ENCODE measurements around the gene SMCP. TPM values are rescaled to one million over a fixed set of nuclear protein-coding genes. Genes with fewer than 3 reads are reported as not detected.

SMCP gene
- total and polyA plus RNA-seq, 5 experiments from 2014 or later, result not detected

DNA sequence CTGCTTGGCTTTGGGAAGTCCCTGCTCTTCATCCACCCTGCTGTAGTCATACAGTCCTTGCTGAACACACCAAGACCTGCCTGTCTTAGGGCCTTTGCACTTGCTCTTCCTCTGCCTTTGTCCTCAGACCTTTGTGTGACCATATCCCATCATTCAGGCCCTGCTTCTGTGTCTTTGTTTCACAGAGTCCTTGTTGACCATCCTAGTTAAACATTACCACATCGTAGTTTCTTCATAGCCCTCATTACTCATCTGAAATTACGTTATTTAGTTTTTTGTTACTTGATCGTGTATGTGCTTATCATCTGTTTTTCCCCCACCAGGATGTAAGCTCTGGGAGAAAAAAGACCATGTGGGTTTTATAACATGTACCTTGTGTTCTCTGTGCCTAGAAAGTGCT is 50.5 kb downstream of the SMCP start:
- H3K4me3 Mint-ChIP-seq, result no peak overlapping the region
- no peak overlapping the region for H3K27ac Mint-ChIP-seq
- peaks cover 2 to 26% (median 15%) of the 10 kb centered on the region in 5 donors for H3K27me3 Mint-ChIP-seq
- ATAC-seq (no peak), DNase-seq (no peak)
- no peaks in the 10 kb centered on the region for H3K4me1 Mint-ChIP-seq
- no peaks in the 10 kb centered on the region for H3K36me3 Mint-ChIP-seq
- peaks cover 0 to 7% (median 0%) of the 10 kb centered on the region in 9 donors for H3K9me3 Mint-ChIP-seq
- POLR2A ChIA-PET, result no interaction called here

DNA sequence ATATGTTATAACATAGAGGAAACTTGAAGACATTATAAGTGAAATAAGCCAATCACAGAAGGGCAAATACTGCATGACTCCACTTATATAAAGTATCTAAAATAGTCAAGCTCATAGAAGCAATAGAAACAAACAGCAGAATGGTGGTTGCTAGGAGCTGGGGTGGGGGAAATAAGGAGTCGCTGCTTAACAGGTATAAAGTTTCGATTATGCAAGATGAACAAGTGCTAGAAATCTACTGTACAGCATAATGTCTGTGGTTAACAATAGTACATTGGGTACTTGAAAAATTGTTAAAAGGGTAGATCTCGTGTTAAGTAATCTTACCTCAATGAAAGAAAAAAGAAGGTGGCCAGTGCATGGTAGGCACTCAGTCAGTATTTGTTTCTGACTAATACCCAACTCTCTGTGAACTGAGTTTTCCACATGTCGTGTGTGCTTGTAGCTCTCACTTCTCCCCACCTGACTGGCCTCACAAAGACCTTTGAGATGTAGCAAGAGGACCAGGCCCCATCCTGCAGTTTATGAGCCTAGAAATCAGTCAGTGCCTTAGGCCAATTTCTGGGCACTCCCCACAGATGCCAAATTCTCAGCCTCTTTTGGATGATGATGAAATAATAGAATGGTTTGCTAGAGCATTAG is 54.2 kb downstream of the SMCP start:
- Mint-ChIP-seq H3K9me3 (peaks cover 0 to 2% (median 0%) of the 10 kb centered on the region in 9 donors), H3K4me1 (peaks cover 0 to 2% (median 0%) of the 10 kb centered on the region in 4 donors), H3K27ac (no peak overlapping the region), H3K27me3 (peaks cover 4 to 33% (median 17%) of the 10 kb centered on the region in 5 donors), H3K4me3 (no peak overlapping the region), H3K36me3 (no peaks in the 10 kb centered on the region)
- POLR2A ChIA-PET, result no interaction called here
- ATAC-seq (no peak), DNase-seq (no peak)

DNA sequence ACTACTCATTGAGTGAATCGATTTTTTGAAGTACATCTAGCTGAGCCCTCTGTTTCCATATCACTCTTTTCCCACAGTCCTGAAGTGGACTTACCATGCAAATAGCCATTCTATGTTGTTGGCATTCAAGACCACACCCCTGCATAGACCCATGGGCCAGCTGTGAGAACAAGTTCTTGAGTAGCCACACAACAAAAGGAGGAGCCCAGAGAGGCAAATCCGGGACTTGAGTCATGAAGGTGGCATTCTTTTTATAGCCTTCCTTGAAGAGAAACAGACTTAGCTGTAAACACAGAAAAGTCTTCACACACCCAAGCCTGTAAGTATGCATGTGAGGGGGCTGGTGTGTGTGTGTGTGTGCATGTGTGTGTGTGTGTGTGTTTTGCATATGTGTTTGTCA is 55.1 kb downstream of the SMCP start:
- H3K4me1 Mint-ChIP-seq, result peaks cover 0 to 2% (median 0%) of the 10 kb centered on the region in 4 donors
- no peak overlapping the region for H3K27ac Mint-ChIP-seq
- H3K4me3 Mint-ChIP-seq, result no peak overlapping the region
- POLR2A ChIA-PET, result no interaction called here
- H3K36me3 Mint-ChIP-seq, result no peaks in the 10 kb centered on the region
- H3K9me3 Mint-ChIP-seq, result peaks cover 0 to 2% (median 0%) of the 10 kb centered on the region in 9 donors
- H3K27me3 Mint-ChIP-seq, result peaks cover 4 to 33% (median 17%) of the 10 kb centered on the region in 5 donors
- ATAC-seq, result no peak
- DNase-seq, result no peak

Other genes with a start within 250 kb of the SMCP start
- gene LCE2D, start 214.9 kb upstream of the SMCP start, total RNA-seq, result not detected
- not detected for gene LCE2D, start 214.9 kb upstream of the SMCP start, polyA plus RNA-seq
- gene LCE2C, start 203.0 kb upstream of the SMCP start, total RNA-seq, result not detected
- gene LCE2C, start 203.0 kb upstream of the SMCP start, polyA plus RNA-seq, result not detected
- gene LCE2B, start 192.2 kb upstream of the SMCP start, total RNA-seq, result not detected
- not detected for gene LCE2B, start 192.2 kb upstream of the SMCP start, polyA plus RNA-seq
- not detected for gene LCE2A, start 180.0 kb upstream of the SMCP start, total RNA-seq
- gene LCE2A, start 180.0 kb upstream of the SMCP start, polyA plus RNA-seq, result not detected
- not detected for gene LCE4A, start 170.2 kb upstream of the SMCP start, total RNA-seq
- gene LCE4A, start 170.2 kb upstream of the SMCP start, polyA plus RNA-seq, result not detected
- gene KPRP, start 120.3 kb upstream of the SMCP start, total RNA-seq, result not detected
- gene KPRP, start 120.3 kb upstream of the SMCP start, polyA plus RNA-seq, result not detected
- gene LCE1F, start 103.2 kb upstream of the SMCP start, total RNA-seq, result not detected
- not detected for gene LCE1F, start 103.2 kb upstream of the SMCP start, polyA plus RNA-seq
- gene LCE1E, start 92.1 kb upstream of the SMCP start, total RNA-seq, result not detected
- gene LCE1E, start 92.1 kb upstream of the SMCP start, polyA plus RNA-seq, result not detected
- gene LCE1D, start 81.6 kb upstream of the SMCP start, total RNA-seq, result not detected
- not detected for gene LCE1D, start 81.6 kb upstream of the SMCP start, polyA plus RNA-seq
- not detected for gene LCE1C, start 71.7 kb upstream of the SMCP start, total RNA-seq
- gene LCE1C, start 71.7 kb upstream of the SMCP start, polyA plus RNA-seq, result not detected
- not detected for gene LCE1B, start 66.4 kb upstream of the SMCP start, total RNA-seq
- gene LCE1B, start 66.4 kb upstream of the SMCP start, polyA plus RNA-seq, result not detected
- not detected for gene LCE1A, start 50.8 kb upstream of the SMCP start, total RNA-seq
- not detected for gene LCE1A, start 50.8 kb upstream of the SMCP start, polyA plus RNA-seq
- gene LCE6A, start 35.5 kb upstream of the SMCP start, total RNA-seq, result not detected
- not detected for gene LCE6A, start 35.5 kb upstream of the SMCP start, polyA plus RNA-seq
- gene LCE7A, start 18.3 kb upstream of the SMCP start, total RNA-seq, result not detected
- gene LCE7A, start 18.3 kb upstream of the SMCP start, polyA plus RNA-seq, result not detected
- gene IVL, start 30.2 kb downstream of the SMCP start, total RNA-seq, result not detected
- gene IVL, start 30.2 kb downstream of the SMCP start, polyA plus RNA-seq, result not detected
- gene SPRR5, start 68.9 kb downstream of the SMCP start, total RNA-seq, result not detected
- not detected for gene SPRR5, start 68.9 kb downstream of the SMCP start, polyA plus RNA-seq
- not detected for gene SPRR4, start 92.3 kb downstream of the SMCP start, total RNA-seq
- not detected for gene SPRR4, start 92.3 kb downstream of the SMCP start, polyA plus RNA-seq
- not detected for gene SPRR1A, start 105.8 kb downstream of the SMCP start, total RNA-seq
- not detected for gene SPRR1A, start 105.8 kb downstream of the SMCP start, polyA plus RNA-seq
- gene SPRR3, start 123.4 kb downstream of the SMCP start, total RNA-seq, result not detected
- gene SPRR3, start 123.4 kb downstream of the SMCP start, polyA plus RNA-seq, result not detected
- gene SPRR1B, start 152.9 kb downstream of the SMCP start, total RNA-seq, result not detected
- not detected for gene SPRR1B, start 152.9 kb downstream of the SMCP start, polyA plus RNA-seq
- gene SPRR2D, start 162.8 kb downstream of the SMCP start, total RNA-seq, result not detected
- gene SPRR2D, start 162.8 kb downstream of the SMCP start, polyA plus RNA-seq, result not detected
- gene SPRR2A, start 179.2 kb downstream of the SMCP start, total RNA-seq, result not detected
- not detected for gene SPRR2A, start 179.2 kb downstream of the SMCP start, polyA plus RNA-seq
- not detected for gene SPRR2B, start 193.3 kb downstream of the SMCP start, total RNA-seq
- gene SPRR2B, start 193.3 kb downstream of the SMCP start, polyA plus RNA-seq, result not detected
- not detected for gene SPRR2E, start 216.2 kb downstream of the SMCP start, total RNA-seq
- not detected for gene SPRR2E, start 216.2 kb downstream of the SMCP start, polyA plus RNA-seq
- gene SPRR2F, start 235.2 kb downstream of the SMCP start, total RNA-seq, result not detected
- gene SPRR2F, start 235.2 kb downstream of the SMCP start, polyA plus RNA-seq, result not detected

All from naive thymus-derived CD8-positive, alpha-beta T cell (primary cell).